K562 (cell line): ENCODE measurements around the gene ELOF1. TPM values are rescaled to one million over a fixed set of nuclear protein-coding genes. Genes with fewer than 3 reads are reported as not detected.

ENCODE experiments used
- COPS2 ChIP-seq: fragments of 450-650 bp; conservative IDR thresholded peaks from 2 replicates; pipeline ENCODE4 v1.6.1; 2016; ENCODE audit warnings: mild to moderate bottlenecking, moderate library complexity
- FOXJ2 ChIP-seq: fragments of 200-800 bp; sonication (Bioruptor generic); IDR thresholded peaks from 2 replicates; pipeline ENCODE4 v1.6.1; 2016; ENCODE audit warnings: missing genetic modification characterization, missing compliant biosample characterization
- GTF2E2 ChIP-seq: fragments of 200-800 bp; sonication (Bioruptor generic); IDR thresholded peaks from 2 replicates; pipeline ENCODE4 v1.6.1; 2016; ENCODE audit warnings: missing genetic modification characterization, missing compliant biosample characterization
- HDAC2 ChIP-seq: fragments of 450-650 bp; IDR thresholded peaks from 2 replicates; pipeline ENCODE4 v1.6.1; 2016; ENCODE audit warnings: mild to moderate bottlenecking
- IRF1 ChIP-seq: sonication (generic); formaldehyde crosslinking; IDR thresholded peaks from 2 replicates; pipeline ENCODE4 v1.8.0; 2022; ENCODE audit warnings: missing genetic modification reagents, mild to moderate bottlenecking, borderline replicate concordance
- MTA1 ChIP-seq: fragments of 450-650 bp; IDR thresholded peaks from 2 replicates; pipeline ENCODE4 v1.6.1; 2017; ENCODE audit warnings: borderline replicate concordance
- MTF1 ChIP-seq: fragments of 250-450 bp; sonication (Bioruptor Pico); IDR thresholded peaks from 2 replicates; pipeline ENCODE4 v1.9.0; 2021; ENCODE audit warnings: moderate library complexity, mild to moderate bottlenecking, inconsistent platforms, borderline replicate concordance
- NR2C1 ChIP-seq, 2 experiments: fragments of 450-650 bp; IDR thresholded peaks; 2 replicates each; pipeline ENCODE4 v1.6.1; 2017; ENCODE audit warnings: mild to moderate bottlenecking in 2 of 2, antibody characterized with exemption in 1 of 2, inconsistent platforms in 1 of 2, missing compliant biosample characterization in 1 of 2, missing genetic modification characterization in 1 of 2
- NR3C1 ChIP-seq: sonication (generic); formaldehyde crosslinking; IDR thresholded peaks from 2 replicates; pipeline ENCODE4 v1.8.1; 2022; ENCODE audit warnings: missing genetic modification reagents
- RBM34 ChIP-seq: fragments of 200-400 bp; formaldehyde crosslinking; IDR thresholded peaks from 2 replicates; pipeline ENCODE4 v1.6.1; 2018; ENCODE audit warnings: low read length, borderline replicate concordance; ENCODE audit not compliant: insufficient read depth
- TFAP4 ChIP-seq: sonication (generic); formaldehyde crosslinking; IDR thresholded peaks from 2 replicates; pipeline ENCODE4 v1.8.0; 2022; ENCODE audit warnings: missing genetic modification reagents, mild to moderate bottlenecking, moderate library complexity, borderline replicate concordance
- ZBTB2 ChIP-seq: fragments of 450-650 bp; IDR thresholded peaks from 2 replicates; pipeline ENCODE4 v1.6.1; 2016; ENCODE audit warnings: antibody characterized with exemption
- ZBTB9 ChIP-seq: fragments of 450-650 bp; formaldehyde crosslinking; IDR thresholded peaks from 2 replicates; pipeline ENCODE4 v1.4.0; 2020; ENCODE audit warnings: mild to moderate bottlenecking, moderate library complexity
- ZNF140 ChIP-seq: fragments of 250-450 bp; sonication (Bioruptor Pico); IDR thresholded peaks from 2 replicates; pipeline ENCODE4 v1.8.0; 2021; ENCODE audit warnings: moderate library complexity, mild to moderate bottlenecking, inconsistent platforms
- ZNF174 ChIP-seq: fragments of 250-450 bp; sonication (Bioruptor Pico); IDR thresholded peaks from 2 replicates; pipeline ENCODE4 v1.4.0; 2020; ENCODE audit warnings: mild to moderate bottlenecking
- polyA plus RNA-seq, 8 experiments: library from polyadenylated mRNA; depleted of rRNA in 4 of 8; stranded (reverse) in 5 of 8; unstranded in 3 of 8; fragments of >200 nt; fragmentation: Nextera tagmentation in 2 of 8; fragmentation: Illumina TruSeq in 1 of 8; extraction: Ambion mirVana in 2 of 8; extraction: Trizol in 1 of 8; gene quantifications; 2 replicates each; pipeline versions ENCODE4 v1.2.1 to v1.2.3, GENCODE V29; 2011 to 2014; ENCODE audit warnings: inconsistent platforms in 1 of 8, missing spikeins in 1 of 8
- total RNA-seq, 7 experiments: library from RNA; depleted of rRNA in 6 of 7; stranded (reverse); fragments of >200 nt in 6 of 7; fragmentation: Illumina TruSeq in 2 of 7; extraction: Trizol in 2 of 7; gene quantifications; 2 replicates each; pipeline versions ENCODE4 v1.2.1 to v1.2.3, GENCODE V29; 2011 to 2021; ENCODE audit warnings: low replicate concordance in 1 of 7
- TF ChIP-seq, protein P1 (sequence below): fragments of 450-650 bp; conservative IDR thresholded peaks from 2 replicates; pipeline ENCODE4 v1.6.1; 2016; ENCODE audit warnings: missing genetic modification characterization, low read depth, mild to moderate bottlenecking, control low read depth, missing compliant biosample characterization
- TF ChIP-seq, protein P2 (sequence below): fragments of 250-450 bp; sonication (Bioruptor Pico); IDR thresholded peaks from 2 replicates; pipeline ENCODE4 v1.9.0; 2021; ENCODE audit warnings: mild to moderate bottlenecking

The ELOF1 gene
- total and polyA plus RNA-seq, 9 of the 15 experiments (the other 6 are each of a cell fraction or from before 2014, with no cell fraction given), result 16.7 to 147 (median 74.2) TPM

DNA sequence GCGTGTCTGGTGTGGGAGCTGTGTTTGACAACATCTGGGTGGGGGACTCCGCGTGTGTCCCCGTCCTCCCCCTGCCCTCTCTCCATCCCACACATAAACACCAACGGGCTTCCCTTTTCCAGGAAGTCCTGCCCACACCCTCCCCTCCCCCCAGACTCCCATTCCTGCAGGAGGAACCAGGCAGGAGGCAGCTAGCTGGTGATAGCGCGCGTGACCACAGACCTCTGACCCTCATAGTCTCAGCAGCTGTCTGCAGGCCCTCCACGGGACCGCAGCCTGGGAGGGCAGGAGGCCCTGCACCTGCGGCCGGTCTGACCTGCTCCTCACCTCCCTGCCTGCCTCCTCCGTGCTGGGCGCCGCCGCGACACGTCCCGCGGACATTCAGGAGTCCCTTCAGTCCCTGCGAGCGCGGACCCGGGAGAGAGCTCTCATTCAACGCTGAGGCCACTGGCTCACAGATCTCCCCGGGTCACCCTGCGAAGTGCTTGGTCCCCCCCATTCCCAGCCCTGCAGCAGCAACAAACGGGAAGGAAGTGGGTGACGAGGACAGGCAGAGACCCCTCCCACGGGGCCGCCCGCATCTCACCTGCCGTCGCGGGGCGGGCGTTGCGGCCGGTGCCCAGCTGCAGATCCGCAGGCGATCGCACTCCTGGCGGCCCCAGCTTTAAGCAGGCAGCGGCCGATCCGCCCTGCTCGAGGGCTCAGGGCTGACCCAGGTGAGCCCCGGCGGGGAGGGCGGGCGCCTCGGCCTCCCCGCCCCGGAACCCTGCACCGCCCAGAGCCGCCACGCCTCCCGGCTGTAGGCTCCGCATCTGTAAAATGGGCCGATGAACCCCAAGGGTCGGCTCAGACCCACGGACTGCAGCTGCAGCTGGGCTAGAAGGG lies 19.5 kb upstream of the ELOF1 start (continued):
- no peak for TF ChIP-seq NR3C1 (CRISPR knock-in tag)
- TF ChIP-seq ZBTB9, result no peak
- TF ChIP-seq, protein P1, sequence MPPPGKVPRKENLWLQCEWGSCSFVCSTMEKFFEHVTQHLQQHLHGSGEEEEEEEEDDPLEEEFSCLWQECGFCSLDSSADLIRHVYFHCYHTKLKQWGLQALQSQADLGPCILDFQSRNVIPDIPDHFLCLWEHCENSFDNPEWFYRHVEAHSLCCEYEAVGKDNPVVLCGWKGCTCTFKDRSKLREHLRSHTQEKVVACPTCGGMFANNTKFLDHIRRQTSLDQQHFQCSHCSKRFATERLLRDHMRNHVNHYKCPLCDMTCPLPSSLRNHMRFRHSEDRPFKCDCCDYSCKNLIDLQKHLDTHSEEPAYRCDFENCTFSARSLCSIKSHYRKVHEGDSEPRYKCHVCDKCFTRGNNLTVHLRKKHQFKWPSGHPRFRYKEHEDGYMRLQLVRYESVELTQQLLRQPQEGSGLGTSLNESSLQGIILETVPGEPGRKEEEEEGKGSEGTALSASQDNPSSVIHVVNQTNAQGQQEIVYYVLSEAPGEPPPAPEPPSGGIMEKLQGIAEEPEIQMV (tag), result 0 out of 2 replicates have a peak, but pooled peaks have one; percentile 55
- no peak for TF ChIP-seq MTF1
- peak; percentile 90 for TF ChIP-seq TFAP4 (CRISPR knock-in tag)
- TF ChIP-seq RBM34, result no peak
- TF ChIP-seq FOXJ2 (tag), result no peak
- TF ChIP-seq, protein P2, sequence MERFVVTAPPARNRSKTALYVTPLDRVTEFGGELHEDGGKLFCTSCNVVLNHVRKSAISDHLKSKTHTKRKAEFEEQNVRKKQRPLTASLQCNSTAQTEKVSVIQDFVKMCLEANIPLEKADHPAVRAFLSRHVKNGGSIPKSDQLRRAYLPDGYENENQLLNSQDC (CRISPR knock-in tag), result no peak
- no peak for TF ChIP-seq GTF2E2 (tag)
- no peak for TF ChIP-seq ZBTB2
- no peak for TF ChIP-seq IRF1 (CRISPR knock-in tag)
- 0 out of 2 replicates have a peak, but pooled peaks have one; percentile 38 for TF ChIP-seq MTA1
- TF ChIP-seq ZNF174, result no peak
- peak; percentile 81 for TF ChIP-seq NR2C1 (IDR thresholded peaks at IDR 0.05)
- peak; percentile 86 for TF ChIP-seq NR2C1 (tag; IDR thresholded peaks at IDR 0.05)
- TF ChIP-seq ZNF140 (CRISPR knock-in tag), result no peak
- TF ChIP-seq HDAC2, result 0 out of 2 replicates have a peak, but pooled peaks have one; percentile 17
- no peak for TF ChIP-seq COPS2
